PC-3 (cell line): Measurements from ENCODE around the gene DNMBP. TPM values are rescaled to one million over a fixed set of nuclear protein-coding genes. Genes with fewer than 3 reads are reported as not detected.
A peak's percentile ranks its signal among the peaks of the same experiment; 100 is the strongest.
"Not testable (repeated sequence)": the region's sequence is repeated elsewhere in the genome, so short reads cannot be mapped to it uniquely, and the experiment has no call there.

Experiments used
- ATAC-seq: fragments of 200-7000 bp; cut with Tn5 transposase; 2 replicates; pipeline ENCODE4 v1.9.1; 2020; ENCODE audit warnings: mild to moderate bottlenecking, moderate library complexity
- BruUV-seq: library from RNA; stranded (reverse); fragments of 400-500 nt; replicated peaks from 2 replicates; lab custom pipeline; 2021; lab: Mats Ljungman, UMichigan
- CTCF ChIA-PET: fragments of 300-600 bp; sonication (Branson Sonifier 250); formaldehyde crosslinking; loops from one replicate; lab custom pipeline; 2022; ENCODE audit warnings: antibody characterized with exemption; lab: Charles Lee
- POLR2A ChIA-PET: fragments of 300-600 bp; sonication (Branson Sonifier 250); formaldehyde crosslinking; loops from one replicate; lab custom pipeline; 2022; ENCODE audit warnings: antibody characterized with exemption; ENCODE audit not compliant: unreplicated experiment; lab: Charles Lee
- DNase-seq: peaks from one replicate; pipeline ENCODE4 v3.0.0-alpha.2; 2015
- H2AFZ ChIP-seq: fragments of 300-600 bp; sonication (generic); 2 replicates; pipeline ENCODE4 v1.6.0; 2016; ENCODE audit warnings: antibody characterized with exemption, low read length
- H3F3A ChIP-seq: fragments of 300-600 bp; sonication (generic); one replicate; pipeline ENCODE4 v1.6.0; 2017; ENCODE audit warnings: antibody characterized with exemption, low read length, control low read depth, mild to moderate bottlenecking; ENCODE audit not compliant: unreplicated experiment
- H3K27ac ChIP-seq: fragments of 300-600 bp; sonication (generic); 2 replicates; pipeline ENCODE4 v1.5.1; 2016; ENCODE audit warnings: mild to moderate bottlenecking, low read length
- H3K27me3 ChIP-seq: fragments of 300-600 bp; sonication (generic); 2 replicates; pipeline ENCODE4 v1.6.1; 2016; ENCODE audit warnings: low read length, mixed read lengths
- H3K36me3 ChIP-seq: fragments of 300-600 bp; sonication (generic); 2 replicates; pipeline ENCODE4 v1.6.1; 2016; ENCODE audit warnings: low read depth, mixed run types, low read length, mixed read lengths
- H3K4me1 ChIP-seq: fragments of 300-600 bp; sonication (generic); 2 replicates; pipeline ENCODE4 v1.5.1; 2016; ENCODE audit warnings: low read length; ENCODE audit not compliant: insufficient read depth
- H3K4me2 ChIP-seq: fragments of 300-600 bp; sonication (generic); 2 replicates; pipeline ENCODE4 v1.6.0; 2016; ENCODE audit warnings: low read length
- H3K4me3 ChIP-seq: fragments of 300-600 bp; sonication (generic); 2 replicates; pipeline ENCODE4 v1.5.1; 2016; ENCODE audit warnings: mild to moderate bottlenecking, low read length, mixed read lengths
- H3K79me2 ChIP-seq: fragments of 300-600 bp; sonication (generic); 2 replicates; pipeline ENCODE4 v1.6.1; 2017; ENCODE audit warnings: low read length, mixed read lengths
- H3K9ac ChIP-seq: fragments of 300-600 bp; sonication (generic); 2 replicates; pipeline ENCODE4 v1.6.0; 2016; ENCODE audit warnings: mild to moderate bottlenecking, low read length
- H3K9me2 ChIP-seq: fragments of 300-600 bp; sonication (generic); replicated peaks from 2 replicates; pipeline ENCODE4 v1.6.1; 2016; ENCODE audit warnings: mixed run types, low read length, mixed read lengths
- H3K9me3 ChIP-seq: fragments of 300-600 bp; sonication (generic); 2 replicates; pipeline ENCODE4 v1.6.1; 2016; ENCODE audit warnings: low read length, mixed read lengths
- H4K20me1 ChIP-seq: fragments of 300-600 bp; sonication (generic); 2 replicates; pipeline ENCODE4 v1.6.1; 2016; ENCODE audit warnings: low read length, mixed read lengths
- EZH2 ChIP-seq: fragments of 300-600 bp; sonication (generic); IDR thresholded peaks from one replicate; pipeline ENCODE4 v1.6.1; 2017; ENCODE audit warnings: antibody characterized with exemption, mild to moderate bottlenecking, low read length; ENCODE audit not compliant: unreplicated experiment
- EZH2phosphoT487 ChIP-seq: fragments of 300-600 bp; sonication (generic); IDR thresholded peaks from 2 replicates; pipeline ENCODE4 v1.6.1; 2018; ENCODE audit warnings: mild to moderate bottlenecking, antibody characterized with exemption, low read length, borderline replicate concordance
- intact Hi-C: fragments of 100-400 bp; cut with micrococcal nuclease; formaldehyde crosslinking; loops from 2 replicates; pipeline ENCODE4 v1.9.0; 2023
- total RNA-seq: library from RNA; depleted of rRNA; stranded (reverse); fragments of >200 nt; gene quantifications from 2 replicates; pipeline ENCODE4 v1.2.3, GENCODE V29; 2014
- TF ChIP-seq, protein P1 (sequence below): fragments of 300-600 bp; sonication (generic); conservative IDR thresholded peaks from 2 replicates; pipeline ENCODE4 v1.5.1; 2017; ENCODE audit warnings: antibody characterized with exemption, low read depth, mild to moderate bottlenecking, low read length

The DNMBP gene
- total RNA-seq, 1 experiment from 2014 or later = 6.2 TPM

DNA sequence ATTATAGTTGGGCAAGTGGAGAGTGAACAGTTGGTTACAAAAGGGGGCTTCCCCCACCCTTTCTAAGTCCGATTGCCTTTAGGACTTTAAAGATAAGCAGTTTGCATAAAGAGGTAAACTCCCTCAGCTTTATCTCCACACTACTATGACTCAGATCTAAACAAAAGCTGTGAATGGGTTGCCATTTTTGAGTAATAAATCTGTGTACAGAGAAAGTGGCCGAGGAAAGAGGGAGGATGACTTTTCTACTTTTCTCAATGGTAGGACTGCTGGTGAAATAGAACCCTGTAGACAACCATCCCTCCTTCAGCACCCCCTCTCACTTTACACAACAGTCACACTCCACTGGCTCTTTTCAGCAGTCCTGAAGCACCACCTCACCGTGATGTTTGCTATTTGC is 71.2 kb downstream of the DNMBP start:
- intact Hi-C loops = no loop called here
- H3F3A ChIP-seq = no peaks in the 10 kb centered on the region
- TF ChIP-seq EZH2 = no peak
- TF ChIP-seq, protein P1, sequence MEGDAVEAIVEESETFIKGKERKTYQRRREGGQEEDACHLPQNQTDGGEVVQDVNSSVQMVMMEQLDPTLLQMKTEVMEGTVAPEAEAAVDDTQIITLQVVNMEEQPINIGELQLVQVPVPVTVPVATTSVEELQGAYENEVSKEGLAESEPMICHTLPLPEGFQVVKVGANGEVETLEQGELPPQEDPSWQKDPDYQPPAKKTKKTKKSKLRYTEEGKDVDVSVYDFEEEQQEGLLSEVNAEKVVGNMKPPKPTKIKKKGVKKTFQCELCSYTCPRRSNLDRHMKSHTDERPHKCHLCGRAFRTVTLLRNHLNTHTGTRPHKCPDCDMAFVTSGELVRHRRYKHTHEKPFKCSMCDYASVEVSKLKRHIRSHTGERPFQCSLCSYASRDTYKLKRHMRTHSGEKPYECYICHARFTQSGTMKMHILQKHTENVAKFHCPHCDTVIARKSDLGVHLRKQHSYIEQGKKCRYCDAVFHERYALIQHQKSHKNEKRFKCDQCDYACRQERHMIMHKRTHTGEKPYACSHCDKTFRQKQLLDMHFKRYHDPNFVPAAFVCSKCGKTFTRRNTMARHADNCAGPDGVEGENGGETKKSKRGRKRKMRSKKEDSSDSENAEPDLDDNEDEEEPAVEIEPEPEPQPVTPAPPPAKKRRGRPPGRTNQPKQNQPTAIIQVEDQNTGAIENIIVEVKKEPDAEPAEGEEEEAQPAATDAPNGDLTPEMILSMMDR = no peak
- no peak for TF ChIP-seq EZH2phosphoT487
- H3K4me2 ChIP-seq = no peak overlapping the region
- no peak overlapping the region for H3K27ac ChIP-seq
- POLR2A ChIA-PET = no interaction called here
- no peak for DNase-seq
- H3K27me3 ChIP-seq = no peaks in the 10 kb centered on the region
- no peak overlapping the region for H3K4me3 ChIP-seq
- no peaks in the 10 kb centered on the region for H3K9me2 ChIP-seq
- ATAC-seq = no peak
- H3K36me3 ChIP-seq = no peaks in the 10 kb centered on the region
- CTCF ChIA-PET = no interaction called here
- H3K79me2 ChIP-seq = peaks cover 4% of the 10 kb centered on the region
- H3K9ac ChIP-seq = no peak overlapping the region
- no TSS peak for BruUV-seq
- H4K20me1 ChIP-seq = no peaks in the 10 kb centered on the region
- H3K4me1 ChIP-seq = no peaks in the 10 kb centered on the region
- no peak overlapping the region for H2AFZ ChIP-seq
- no peaks in the 10 kb centered on the region for H3K9me3 ChIP-seq

DNA sequence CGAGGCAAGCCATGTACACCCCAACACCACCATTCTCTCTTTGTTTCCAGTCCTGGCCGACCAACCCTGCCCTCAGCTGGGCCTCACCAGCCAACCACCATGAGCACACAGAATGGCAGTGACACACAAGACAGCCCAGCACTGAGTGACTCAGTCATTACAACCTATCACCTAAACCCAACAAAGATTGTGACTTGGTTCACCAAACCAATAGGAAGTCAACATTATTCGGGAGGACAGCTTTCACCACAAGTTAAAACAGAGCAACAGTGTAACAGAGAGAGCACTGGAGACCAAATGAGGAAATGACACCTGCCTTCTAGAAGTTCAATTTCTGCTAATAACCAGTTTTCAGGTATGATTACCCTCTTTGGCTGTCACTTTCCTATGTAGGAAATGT is 72.1 kb downstream of the DNMBP start:
- CTCF ChIA-PET = no interaction called here
- no peak for TF ChIP-seq EZH2phosphoT487
- no peak for TF ChIP-seq EZH2
- TF ChIP-seq, protein P1 = no peak
- no peak for ATAC-seq

DNA sequence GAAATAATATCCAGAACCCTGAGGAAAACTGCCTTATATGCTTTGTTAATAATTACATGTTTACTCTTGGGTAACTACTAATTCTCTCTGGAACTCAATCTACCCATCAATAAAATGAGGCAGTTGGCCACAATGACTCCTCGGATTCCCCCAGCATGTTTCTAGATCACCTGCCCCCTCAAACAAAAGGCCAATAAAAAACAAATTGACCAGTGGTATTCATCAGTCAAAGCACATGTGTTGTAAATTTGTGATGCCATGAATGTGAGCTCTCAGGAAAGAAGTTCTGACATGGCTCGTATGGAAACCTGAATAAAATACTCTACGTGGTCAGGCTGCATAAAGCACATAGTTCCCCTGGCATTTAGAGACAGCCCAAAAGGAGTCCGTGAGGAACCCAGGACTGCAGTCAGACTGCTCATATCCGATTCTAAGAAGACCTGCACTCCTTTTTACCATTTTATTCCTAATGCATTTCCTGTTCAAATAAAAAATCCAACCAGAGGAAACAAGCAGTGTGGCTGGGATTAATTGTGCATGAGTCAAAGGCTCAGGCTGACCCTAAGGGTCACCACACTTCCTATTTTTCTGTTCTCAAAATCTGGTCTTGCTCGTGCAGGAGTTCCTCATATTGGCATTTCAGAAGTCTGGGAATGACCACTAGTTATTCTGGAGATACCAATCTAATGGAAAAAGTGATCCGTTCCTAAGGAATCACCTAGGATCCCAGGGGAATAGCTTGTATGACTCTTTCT is 77.4 kb downstream of the DNMBP start:
- BruUV-seq, H3F3A ChIP-seq, intact Hi-C loops, H3K27me3 ChIP-seq, DNase-seq, H3K9me3 ChIP-seq, H3K4me3 ChIP-seq, POLR2A ChIA-PET, H3K36me3 ChIP-seq, H4K20me1 ChIP-seq, CTCF ChIA-PET, H3K9me2 ChIP-seq, H3K27ac ChIP-seq, H3K9ac ChIP-seq, H2AFZ ChIP-seq: not testable (repeated sequence)
- peak; percentile 79 for ATAC-seq
- H3K4me2 ChIP-seq = peak overlapping the region; percentile 77
- H3K79me2 ChIP-seq = peaks cover 26% of the 10 kb centered on the region; the same call in 1 of the 2 replicates
- H3K4me1 ChIP-seq = peaks cover 25% of the 10 kb centered on the region

More for the DNA sequence above, 72.1 kb downstream of the DNMBP start:
- Histone ChIP-seq H3K4me3 (no peak overlapping the region), H3K4me2 (no peak overlapping the region), H3K4me1 (no peaks in the 10 kb centered on the region), H3K9me2 (no peaks in the 10 kb centered on the region), H3F3A (no peaks in the 10 kb centered on the region), H3K79me2 (no peaks in the 10 kb centered on the region), H3K9ac (no peak overlapping the region), H4K20me1 (no peaks in the 10 kb centered on the region), H3K9me3 (no peaks in the 10 kb centered on the region), H3K36me3 (no peaks in the 10 kb centered on the region), H2AFZ (no peak overlapping the region), H3K27ac (no peak overlapping the region), H3K27me3 (no peaks in the 10 kb centered on the region)
- no TSS peak for BruUV-seq
- no peak for DNase-seq
- POLR2A ChIA-PET = no interaction called here
- intact Hi-C loops = no loop called here
